NCI-H510A treated with DMSO at 0.1 percent for 48 hours (cell line): ENCODE results near the gene GPR45.
A peak's percentile ranks its signal among the peaks of the same experiment; 100 is the strongest.

Experiments
- DNase-seq: peaks from one replicate; lab custom pipeline; 2025; lab: John Stamatoyannopoulos, UW

Gene GPR45

GRCh38 chr2:105254531-105255210 lies 13.1 kb downstream of the GPR45 start:
- DNase-seq = no peak

- DNase-seq = no peak
Measured at GRCh38 chr2:105255979-105256378, 14.4 kb downstream of the GPR45 start.

- no peak for DNase-seq
Measured at GRCh38 chr2:105256431-105257047, 15.0 kb downstream of the GPR45 start.

GRCh38 chr2:105257981-105258380 lies 16.4 kb downstream of the GPR45 start:
- no peak for DNase-seq

GRCh38 chr2:105258835-105259350 lies 17.4 kb downstream of the GPR45 start:
- no peak for DNase-seq

GRCh38 chr2:105261061-105261460 lies 19.5 kb downstream of the GPR45 start:
- no peak for DNase-seq

GRCh38 chr2:105262651-105263091 lies 21.1 kb downstream of the GPR45 start:
- DNase-seq = peak; percentile 14

- no peak for DNase-seq
Measured at GRCh38 chr2:105269426-105269825, 27.9 kb downstream of the GPR45 start.

- no peak for DNase-seq
Measured at GRCh38 chr2:105271393-105272045, 30.0 kb downstream of the GPR45 start.

- DNase-seq = no peak
Measured at GRCh38 chr2:105272176-105272575, 30.6 kb downstream of the GPR45 start.

- DNase-seq = no peak
Measured at GRCh38 chr2:105274046-105274445, 32.5 kb downstream of the GPR45 start.

- DNase-seq = no peak
Measured at GRCh38 chr2:105278654-105279053, 37.1 kb downstream of the GPR45 start.

GRCh38 chr2:105279126-105279525 lies 37.6 kb downstream of the GPR45 start:
- DNase-seq = no peak

GRCh38 chr2:105280281-105280680 lies 38.7 kb downstream of the GPR45 start:
- DNase-seq = no peak

GRCh38 chr2:105283532-105283931 lies 42.0 kb downstream of the GPR45 start:
- no peak for DNase-seq

- peak; percentile 16 for DNase-seq
Measured at GRCh38 chr2:105287692-105288091, 46.1 kb downstream of the GPR45 start.

- DNase-seq = no peak
Measured at GRCh38 chr2:105288133-105288532, 46.6 kb downstream of the GPR45 start.

- no peak for DNase-seq
Measured at GRCh38 chr2:105290981-105291660, 49.6 kb downstream of the GPR45 start.

GRCh38 chr2:105291981-105292380 lies 50.4 kb downstream of the GPR45 start:
- no peak for DNase-seq
